Caco-2 (cell line): Measurements from ENCODE around the gene ROPN1L. TPM values are rescaled to one million over a fixed set of nuclear protein-coding genes. Genes with fewer than 3 reads are reported as not detected.

Experiments
- BruUV-seq: library from RNA; stranded (reverse); fragments of 400-500 nt; replicated peaks from 2 replicates; lab custom pipeline; 2021; lab: Mats Ljungman, UMichigan
- CTCF ChIA-PET: fragments of 300-600 bp; sonication (Branson Sonifier 250); formaldehyde crosslinking; loops from one replicate; lab custom pipeline; 2022; ENCODE audit warnings: antibody characterized with exemption; lab: Charles Lee
- POLR2A ChIA-PET: fragments of 300-600 bp; sonication (Branson Sonifier 250); formaldehyde crosslinking; loops from one replicate; lab custom pipeline; 2022; ENCODE audit warnings: antibody characterized with exemption; lab: Charles Lee
- DNase-seq, 2 experiments: peaks; one replicate each; pipeline versions ENCODE4 v3.0.0 to v3.0.0-alpha.2; 2020 to 2022
- H3K27me3 ChIP-seq: replicated peaks from 2 replicates; pipeline ENCODE4 v1.6.0; 2011; ENCODE audit warnings: low read length; ENCODE audit not compliant: control insufficient read depth, insufficient read depth
- H3K36me3 ChIP-seq: 2 replicates; pipeline ENCODE4 v1.5.1; 2011; ENCODE audit warnings: low read length; ENCODE audit not compliant: control insufficient read depth, insufficient read depth
- H3K4me1 ChIP-seq: fragments of 250-450 bp; sonication (Bioruptor Pico); 2 replicates; pipeline ENCODE4 v1.5.1; 2020; ENCODE audit warnings: mild to moderate bottlenecking
- H3K4me3 ChIP-seq: 2 replicates; pipeline ENCODE4 v1.5.1; 2011; ENCODE audit warnings: low read depth, mild to moderate bottlenecking, control low read depth, low read length
- H3K9me3 ChIP-seq: fragments of 250-450 bp; sonication (Bioruptor Pico); 2 replicates; pipeline ENCODE4 v1.5.1; 2020; ENCODE audit warnings: mild to moderate bottlenecking, moderate library complexity
- H3K27ac Mint-ChIP-seq: one replicate; pipeline ENCODE4 v1.8.0; 2022; ENCODE audit warnings: mixed read lengths; ENCODE audit not compliant: unreplicated experiment
- H3K27me3 Mint-ChIP-seq: one replicate; pipeline ENCODE4 v1.8.0; 2022; ENCODE audit warnings: mixed read lengths; ENCODE audit not compliant: insufficient read depth, unreplicated experiment
- H3K36me3 Mint-ChIP-seq: one replicate; pipeline ENCODE4 v1.8.0; 2022; ENCODE audit warnings: mild to moderate bottlenecking, mixed read lengths; ENCODE audit not compliant: insufficient read depth, unreplicated experiment
- H3K4me1 Mint-ChIP-seq: one replicate; pipeline ENCODE4 v1.8.0; 2022; ENCODE audit warnings: low read depth, mixed read lengths; ENCODE audit not compliant: unreplicated experiment
- H3K4me3 Mint-ChIP-seq: one replicate; pipeline ENCODE4 v1.8.0; 2022; ENCODE audit warnings: mild to moderate bottlenecking, moderate library complexity, mixed read lengths; ENCODE audit not compliant: unreplicated experiment
- H3K9me3 Mint-ChIP-seq: one replicate; pipeline ENCODE4 v1.8.0; 2022; ENCODE audit warnings: mixed read lengths; ENCODE audit not compliant: unreplicated experiment
- CTCF ChIP-seq, 2 experiments: fragments of 200-600 bp in 1 of 2; IDR thresholded peaks; 1 replicate in 1 of 2; 2 replicates in 1 of 2; pipeline versions ENCODE4 v1.5.1 to v1.8.0; 2011 to 2022; ENCODE audit warnings: antibody characterized with exemption in 1 of 2, control low read depth in 1 of 2, inconsistent platforms in 1 of 2, low read depth in 1 of 2, low read length in 1 of 2, mild to moderate bottlenecking in 1 of 2, moderate library complexity in 1 of 2; ENCODE audit not compliant: insufficient read depth in 1 of 2, severe bottlenecking in 1 of 2, unreplicated experiment in 1 of 2
- intact Hi-C: fragments of 100-400 bp; cut with micrococcal nuclease; formaldehyde crosslinking; loops from one replicate; pipeline ENCODE4 v1.10.0; 2022; ENCODE audit not compliant: unreplicated experiment
- total RNA-seq: library from RNA; stranded (reverse); gene quantifications from 2 replicates; pipeline ENCODE4 v1.2.3, GENCODE V29; 2022

Gene ROPN1L
- total RNA-seq, 1 experiment from 2014 or later: 0.48 TPM

- H3K27me3 ChIP-seq: no peaks in the 10 kb centered on the region
- H3K36me3 ChIP-seq: no peaks in the 10 kb centered on the region
- Mint-ChIP-seq H3K27me3 (no peaks in the 10 kb centered on the region), H3K4me3 (no peak overlapping the region), H3K27ac (no peak overlapping the region), H3K36me3 (peaks cover 30% of the 10 kb centered on the region), H3K4me1 (peaks cover 6% of the 10 kb centered on the region), H3K9me3 (peaks cover 18% of the 10 kb centered on the region)
- no peak overlapping the region for H3K4me3 ChIP-seq
- intact Hi-C loops: no loop called here
- CTCF ChIA-PET: no interaction called here
- POLR2A ChIA-PET: no interaction called here
- H3K9me3 ChIP-seq: peaks cover 40% of the 10 kb centered on the region
- DNase-seq: no peak
- H3K4me1 ChIP-seq: peaks cover 7% of the 10 kb centered on the region
- no TSS peak for BruUV-seq
- no peak for TF ChIP-seq CTCF (IDR thresholded peaks at IDR 0.05; ENCODE audit: insufficient read depth in 1 of 2, low read depth in 1 of 2, low read length in 1 of 2, severe bottlenecking in 1 of 2, unreplicated experiment in 1 of 2)
These were observed 56.7 kb downstream of the ROPN1L start for GRCh38 chr5:10498350-10498749.

DNA sequence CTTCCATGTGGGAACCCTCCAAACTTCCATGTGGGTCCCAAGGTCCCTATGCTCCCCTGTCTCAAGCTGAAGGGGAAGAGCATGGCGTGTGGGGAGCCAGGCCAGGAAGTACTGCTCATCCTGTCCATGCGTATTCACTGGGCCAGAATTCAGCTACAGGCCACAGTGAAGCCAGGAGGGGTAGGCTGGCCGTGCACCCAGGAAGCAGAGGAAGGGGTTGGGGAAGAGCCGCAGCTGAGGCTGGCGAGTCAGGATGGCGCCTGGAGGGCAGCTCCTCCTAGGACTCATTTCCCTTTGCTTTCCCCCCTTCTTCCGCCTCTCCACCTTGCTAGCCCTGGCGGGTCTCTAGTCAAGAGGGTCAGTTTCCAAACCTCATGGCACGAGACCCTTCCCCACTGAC, 57.4 kb downstream of the ROPN1L start:
- Mint-ChIP-seq H3K9me3 (peaks cover 14% of the 10 kb centered on the region), H3K27me3 (no peaks in the 10 kb centered on the region), H3K36me3 (peaks cover 28% of the 10 kb centered on the region), H3K4me1 (peaks cover 6% of the 10 kb centered on the region), H3K27ac (no peak overlapping the region), H3K4me3 (no peak overlapping the region)
- H3K9me3 ChIP-seq: peaks cover 32% of the 10 kb centered on the region
- H3K4me3 ChIP-seq: no peak overlapping the region
- H3K36me3 ChIP-seq: no peaks in the 10 kb centered on the region
- POLR2A ChIA-PET: no interaction called here
- intact Hi-C loops: no loop called here
- H3K27me3 ChIP-seq: no peaks in the 10 kb centered on the region
- no TSS peak for BruUV-seq
- TF ChIP-seq CTCF (IDR thresholded peaks at IDR 0.05; ENCODE audit: insufficient read depth in 1 of 2, low read depth in 1 of 2, low read length in 1 of 2, severe bottlenecking in 1 of 2, unreplicated experiment in 1 of 2): no peak
- DNase-seq: no peak
- CTCF ChIA-PET: no interaction called here
- H3K4me1 ChIP-seq: peaks cover 11% of the 10 kb centered on the region

DNA sequence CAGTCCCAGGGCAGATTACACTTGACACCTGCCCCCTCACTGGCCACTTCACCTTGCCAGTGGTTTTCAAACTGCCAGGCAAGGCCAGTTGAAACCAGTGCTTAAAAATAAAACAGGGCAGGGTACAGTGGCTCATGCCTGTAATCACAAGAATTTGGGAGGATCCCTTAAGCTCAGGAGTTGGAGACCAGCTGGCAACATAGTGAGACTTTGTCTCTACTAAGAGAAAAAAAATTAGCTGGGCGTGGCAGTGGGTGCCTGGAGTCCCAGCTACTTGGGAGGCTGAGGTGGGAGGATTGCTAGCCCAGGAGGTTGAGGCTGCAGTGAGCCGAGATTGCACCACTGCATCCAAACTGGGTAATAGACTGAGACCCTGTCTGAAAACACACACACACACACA, 58.1 kb downstream of the ROPN1L start:
- Mint-ChIP-seq H3K9me3 (peaks cover 8% of the 10 kb centered on the region), H3K27ac (no peak overlapping the region), H3K4me1 (peaks cover 6% of the 10 kb centered on the region), H3K4me3 (no peak overlapping the region), H3K27me3 (no peaks in the 10 kb centered on the region), H3K36me3 (peaks cover 21% of the 10 kb centered on the region)
- DNase-seq: no peak
- Histone ChIP-seq H3K27me3 (no peaks in the 10 kb centered on the region), H3K4me3 (no peak overlapping the region), H3K36me3 (no peaks in the 10 kb centered on the region), H3K9me3 (peaks cover 25% of the 10 kb centered on the region), H3K4me1 (peaks cover 17% of the 10 kb centered on the region)
- intact Hi-C loops: no loop called here
- BruUV-seq: no TSS peak
- POLR2A ChIA-PET: no interaction called here
- CTCF ChIA-PET: interaction anchor here (0.6 to 0.7 kb wide), 2 partner anchors 19 to 27 kb away, joined by 4 to 5 read pairs; no protein-coding TSS in a partner anchor
- TF ChIP-seq CTCF (IDR thresholded peaks at IDR 0.05; ENCODE audit: insufficient read depth in 1 of 2, low read depth in 1 of 2, low read length in 1 of 2, severe bottlenecking in 1 of 2, unreplicated experiment in 1 of 2): no peak
